ENCODE data around the gene PPCS.

DNA sequence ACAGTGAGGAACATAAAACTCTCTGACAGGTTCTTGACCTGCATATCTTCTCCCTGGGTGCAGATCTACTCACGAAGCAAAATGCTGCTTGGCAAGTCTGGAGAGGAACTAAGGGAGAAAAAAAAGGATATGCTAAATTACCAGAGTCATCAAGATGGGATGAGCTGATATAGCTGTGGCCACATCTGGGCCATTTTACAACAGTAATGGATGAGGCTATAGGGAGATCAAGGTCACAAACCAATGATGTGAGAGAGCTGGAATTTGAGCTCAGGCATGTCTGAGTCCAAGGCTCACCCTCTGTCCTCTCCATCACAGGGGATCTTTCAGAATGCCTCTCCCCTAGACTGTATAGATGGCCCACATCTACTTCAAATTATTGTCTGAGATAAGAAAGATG is 26.7 kb upstream of the PPCS start:
- TF ChIP-seq, protein P1, sequence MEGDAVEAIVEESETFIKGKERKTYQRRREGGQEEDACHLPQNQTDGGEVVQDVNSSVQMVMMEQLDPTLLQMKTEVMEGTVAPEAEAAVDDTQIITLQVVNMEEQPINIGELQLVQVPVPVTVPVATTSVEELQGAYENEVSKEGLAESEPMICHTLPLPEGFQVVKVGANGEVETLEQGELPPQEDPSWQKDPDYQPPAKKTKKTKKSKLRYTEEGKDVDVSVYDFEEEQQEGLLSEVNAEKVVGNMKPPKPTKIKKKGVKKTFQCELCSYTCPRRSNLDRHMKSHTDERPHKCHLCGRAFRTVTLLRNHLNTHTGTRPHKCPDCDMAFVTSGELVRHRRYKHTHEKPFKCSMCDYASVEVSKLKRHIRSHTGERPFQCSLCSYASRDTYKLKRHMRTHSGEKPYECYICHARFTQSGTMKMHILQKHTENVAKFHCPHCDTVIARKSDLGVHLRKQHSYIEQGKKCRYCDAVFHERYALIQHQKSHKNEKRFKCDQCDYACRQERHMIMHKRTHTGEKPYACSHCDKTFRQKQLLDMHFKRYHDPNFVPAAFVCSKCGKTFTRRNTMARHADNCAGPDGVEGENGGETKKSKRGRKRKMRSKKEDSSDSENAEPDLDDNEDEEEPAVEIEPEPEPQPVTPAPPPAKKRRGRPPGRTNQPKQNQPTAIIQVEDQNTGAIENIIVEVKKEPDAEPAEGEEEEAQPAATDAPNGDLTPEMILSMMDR (IDR thresholded peaks at IDR 0.05; ENCODE audit: low read length), result no peak
- no peak for TF ChIP-seq EZH2phosphoT487 (IDR thresholded peaks at IDR 0.05; ENCODE audit: low read length)
